Measurements from ENCODE around the gene CSGALNACT2.

CSGALNACT2 gene

DNA sequence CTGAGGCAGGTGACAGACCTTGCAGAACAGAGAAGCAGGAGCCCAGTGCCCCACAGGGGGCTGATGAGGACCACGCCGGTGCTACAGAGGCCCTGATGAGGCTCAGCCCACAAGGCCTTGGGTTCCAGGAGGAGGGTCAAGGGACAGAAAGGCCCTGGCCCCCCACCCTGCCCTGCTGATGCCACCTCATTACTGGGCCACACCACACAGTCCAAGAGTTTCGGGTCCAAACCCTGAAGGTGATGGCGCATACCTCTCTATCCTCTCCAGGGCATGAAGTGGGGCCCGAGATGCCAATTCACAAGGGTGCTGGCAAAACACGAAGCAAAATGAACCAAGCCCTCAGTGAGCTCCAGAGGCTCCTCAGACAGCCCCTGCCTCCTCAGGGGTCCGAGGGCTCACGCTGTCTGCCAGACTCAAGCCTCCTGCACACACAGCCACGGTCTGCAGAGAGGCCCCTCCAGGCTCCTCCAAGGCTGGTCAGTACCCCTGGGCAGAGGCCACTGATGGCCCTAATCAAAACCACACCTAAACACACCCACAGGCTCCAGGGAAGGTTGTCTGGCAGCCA lies 96.3 kb downstream of the CSGALNACT2 start:
- no peak for TF ChIP-seq CTCF (IDR thresholded peaks at IDR 0.05)
- no peaks in the 10 kb centered on the region for H3K9me3 ChIP-seq (ENCODE audit: control insufficient read depth, low read length)
- no peaks in the 10 kb centered on the region for H3K4me1 ChIP-seq
- peaks cover 4% of the 10 kb centered on the region for H3K79me2 ChIP-seq
- H3K4me3 ChIP-seq (ENCODE audit: low read depth, low read length) = no peak overlapping the region
- H3K36me3 ChIP-seq (ENCODE audit: control insufficient read depth, insufficient read depth, low read length) = no peaks in the 10 kb centered on the region
- H3K27ac ChIP-seq = no peak overlapping the region
- no peak overlapping the region for H3K4me2 ChIP-seq (ENCODE audit: low read length)
- no peak overlapping the region for H3K9ac ChIP-seq
- no peaks in the 10 kb centered on the region for H3K27me3 ChIP-seq (ENCODE audit: control insufficient read depth, insufficient read depth, low read length)
- no peak overlapping the region for H2AFZ ChIP-seq
